ENCODE results near the gene THBD.

DNA sequence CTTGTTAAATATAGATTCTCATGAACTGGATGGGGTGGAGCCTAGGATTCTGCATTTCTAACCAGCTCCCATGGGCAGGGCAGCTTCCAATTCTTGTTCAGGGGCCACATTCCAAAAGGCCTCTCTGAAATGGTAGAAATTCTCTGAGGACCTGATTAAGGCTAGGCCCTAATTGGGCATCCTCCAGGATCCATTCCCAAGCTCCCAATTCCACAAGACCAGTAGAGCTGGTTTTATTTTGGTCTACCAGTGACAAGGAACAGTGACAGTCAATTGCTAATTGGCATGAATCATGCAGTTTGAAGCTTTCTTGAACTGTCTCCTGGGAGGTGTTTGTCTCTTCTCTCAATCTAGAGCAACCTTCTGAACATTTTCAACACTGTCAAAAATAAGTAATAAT lies 3.0 kb downstream of the THBD start:
- TF ChIP-seq ZNF70 (CRISPR knock-in tag; IDR thresholded peaks at IDR 0.05), result no peak
- TF ChIP-seq BACH2 (CRISPR knock-in tag; IDR thresholded peaks at IDR 0.05; ENCODE audit: borderline replicate concordance), result no peak
- TF ChIP-seq PPARA (CRISPR knock-in tag; IDR thresholded peaks at IDR 0.05; ENCODE audit: borderline replicate concordance), result no peak
- TF ChIP-seq ZFP30 (CRISPR knock-in tag; IDR thresholded peaks at IDR 0.05), result no peak

All from SK-N-SH treated with all-trans-retinoic acid at 6 μM for 48 hours (cell line).